ENCODE measurements around the gene UBL4A. TPM values are rescaled to one million over a fixed set of nuclear protein-coding genes. Genes with fewer than 3 reads are reported as not detected.

Gene UBL4A
- total RNA-seq, 1 experiment from 2014 or later, result 38.8 TPM

- Histone ChIP-seq H3K4me3 (ENCODE audit: low read depth, low read length) (no peak overlapping the region), H3K27me3 (replicated peaks; ENCODE audit: control insufficient read depth, insufficient read depth, low read length) (no peaks in the 10 kb centered on the region), H3K4me1 (no peaks in the 10 kb centered on the region), H3K9me3 (no peaks in the 10 kb centered on the region), H3K36me3 (ENCODE audit: control insufficient read depth, insufficient read depth, low read length) (no peaks in the 10 kb centered on the region; the same call in 1 of the 2 replicates)
- H3K4me1 Mint-ChIP-seq (ENCODE audit: low read depth, unreplicated experiment), result no peaks in the 10 kb centered on the region
- no peaks in the 10 kb centered on the region for H3K27me3 Mint-ChIP-seq (ENCODE audit: insufficient read depth, unreplicated experiment)
- H3K4me3 Mint-ChIP-seq (ENCODE audit: unreplicated experiment), result no peak overlapping the region
- H3K36me3 Mint-ChIP-seq (ENCODE audit: insufficient read depth, unreplicated experiment), result peaks cover 11% of the 10 kb centered on the region
- DNase-seq, result no peak
- ChIA-PET POLR2A (no interaction called here), CTCF (no interaction called here)
- intact Hi-C loops (cut with micrococcal nuclease; ENCODE audit: unreplicated experiment), result no loop called here
- H3K9me3 Mint-ChIP-seq (ENCODE audit: unreplicated experiment), result no peaks in the 10 kb centered on the region
- no TSS peak for BruUV-seq (replicated peaks)
- TF ChIP-seq CTCF (IDR thresholded peaks at IDR 0.05; ENCODE audit: insufficient read depth in 1 of 2, low read depth in 1 of 2, low read length in 1 of 2, severe bottlenecking in 1 of 2, unreplicated experiment in 1 of 2), result no peak
- H3K27ac Mint-ChIP-seq (ENCODE audit: unreplicated experiment), result no peak overlapping the region
Measured at GRCh38 chrX:154470434-154470833, 16.0 kb downstream of the UBL4A start.

- Histone ChIP-seq H3K36me3 (ENCODE audit: control insufficient read depth, insufficient read depth, low read length) (no peaks in the 10 kb centered on the region; the same call in 1 of the 2 replicates), H3K9me3 (no peaks in the 10 kb centered on the region), H3K27me3 (replicated peaks; ENCODE audit: control insufficient read depth, insufficient read depth, low read length) (no peaks in the 10 kb centered on the region), H3K4me1 (no peaks in the 10 kb centered on the region), H3K4me3 (ENCODE audit: low read depth, low read length) (no peak overlapping the region)
- H3K4me3 Mint-ChIP-seq (ENCODE audit: unreplicated experiment), result no peak overlapping the region
- H3K27ac Mint-ChIP-seq (ENCODE audit: unreplicated experiment), result no peak overlapping the region
- H3K9me3 Mint-ChIP-seq (ENCODE audit: unreplicated experiment), result no peaks in the 10 kb centered on the region
- H3K4me1 Mint-ChIP-seq (ENCODE audit: low read depth, unreplicated experiment), result no peaks in the 10 kb centered on the region
- peaks cover 5% of the 10 kb centered on the region for H3K36me3 Mint-ChIP-seq (ENCODE audit: insufficient read depth, unreplicated experiment)
- H3K27me3 Mint-ChIP-seq (ENCODE audit: insufficient read depth, unreplicated experiment), result no peaks in the 10 kb centered on the region
- ChIA-PET POLR2A (no interaction called here), CTCF (no interaction called here)
- no peak for TF ChIP-seq CTCF (IDR thresholded peaks at IDR 0.05; ENCODE audit: insufficient read depth in 1 of 2, low read depth in 1 of 2, low read length in 1 of 2, severe bottlenecking in 1 of 2, unreplicated experiment in 1 of 2)
- no TSS peak for BruUV-seq (replicated peaks)
- DNase-seq, result no peak
- intact Hi-C loops (cut with micrococcal nuclease; ENCODE audit: unreplicated experiment), result no loop called here
Measured at GRCh38 chrX:154469880-154470279, 16.5 kb downstream of the UBL4A start.

GRCh38 chrX:154469114-154469513 is 17.3 kb downstream of the UBL4A start:
- CTCF ChIA-PET, result no interaction called here

More at GRCh38 chrX:154469114-154469513, 17.3 kb downstream of the UBL4A start:
- Histone ChIP-seq H3K9me3 (no peaks in the 10 kb centered on the region), H3K4me3 (ENCODE audit: low read depth, low read length) (no peak overlapping the region), H3K27me3 (replicated peaks; ENCODE audit: control insufficient read depth, insufficient read depth, low read length) (no peaks in the 10 kb centered on the region), H3K4me1 (no peaks in the 10 kb centered on the region), H3K36me3 (ENCODE audit: control insufficient read depth, insufficient read depth, low read length) (no peaks in the 10 kb centered on the region; the same call in 1 of the 2 replicates)
- no peak overlapping the region for H3K4me3 Mint-ChIP-seq (ENCODE audit: unreplicated experiment)
- no peak for DNase-seq
- peaks cover 4% of the 10 kb centered on the region for H3K36me3 Mint-ChIP-seq (ENCODE audit: insufficient read depth, unreplicated experiment)
- no peaks in the 10 kb centered on the region for H3K27me3 Mint-ChIP-seq (ENCODE audit: insufficient read depth, unreplicated experiment)
- no TSS peak for BruUV-seq (replicated peaks)
- POLR2A ChIA-PET, result no interaction called here
- no peak for TF ChIP-seq CTCF (IDR thresholded peaks at IDR 0.05; ENCODE audit: insufficient read depth in 1 of 2, low read depth in 1 of 2, low read length in 1 of 2, severe bottlenecking in 1 of 2, unreplicated experiment in 1 of 2)
- H3K27ac Mint-ChIP-seq (ENCODE audit: unreplicated experiment), result no peak overlapping the region
- no peaks in the 10 kb centered on the region for H3K4me1 Mint-ChIP-seq (ENCODE audit: low read depth, unreplicated experiment)
- intact Hi-C loops (cut with micrococcal nuclease; ENCODE audit: unreplicated experiment), result no loop called here
- no peaks in the 10 kb centered on the region for H3K9me3 Mint-ChIP-seq (ENCODE audit: unreplicated experiment)
